ENCODE measurements around the gene MEDAG.
"Not testable (repeated sequence)": the region's sequence is repeated elsewhere in the genome, so short reads cannot be mapped to it uniquely, and the experiment has no call there.

Gene MEDAG

GRCh38 chr13:30910676-30911075 is 4.6 kb downstream of the MEDAG start:
- no peak for DNase-seq

GRCh38 chr13:30915691-30916541 is 9.8 kb downstream of the MEDAG start:
- no peak for DNase-seq

- DNase-seq = no peak
Observed at GRCh38 chr13:30916991-30917390, 10.9 kb downstream of the MEDAG start.

GRCh38 chr13:30918662-30919405 is 12.8 kb downstream of the MEDAG start:
- DNase-seq = no peak

- DNase-seq = no peak
Observed at GRCh38 chr13:30920162-30920909, 14.3 kb downstream of the MEDAG start.

- DNase-seq = no peak
Observed at GRCh38 chr13:30923418-30923817, 17.3 kb downstream of the MEDAG start.

- no peak for DNase-seq
Observed at GRCh38 chr13:30924721-30925120, 18.6 kb downstream of the MEDAG start.

GRCh38 chr13:30925429-30925828 is 19.4 kb downstream of the MEDAG start:
- DNase-seq = no peak

- no peak for DNase-seq
Observed at GRCh38 chr13:30926781-30927180, 20.7 kb downstream of the MEDAG start.

- not testable (repeated sequence) for DNase-seq
Observed at GRCh38 chr13:30927188-30927587, 21.1 kb downstream of the MEDAG start.

- DNase-seq = no peak
Observed at GRCh38 chr13:30927595-30927994, 21.5 kb downstream of the MEDAG start.

- DNase-seq = no peak
Observed at GRCh38 chr13:30928978-30929377, 22.9 kb downstream of the MEDAG start.

- DNase-seq = peak; percentile 52
Observed at GRCh38 chr13:30932481-30933353, 26.6 kb downstream of the MEDAG start, which contains the start of gene TEX26. TSS of gene TEX26 (plus strand) at chr13:30932656. CDS start at chr13:30932716, 60 bp downstream.

GRCh38 chr13:30933354-30933670 is 27.2 kb downstream of the MEDAG start:
- no peak for DNase-seq

- DNase-seq = no peak
Observed at GRCh38 chr13:30934381-30934780, 28.3 kb downstream of the MEDAG start.

- no peak for DNase-seq
Observed at GRCh38 chr13:30934803-30935202, 28.7 kb downstream of the MEDAG start.

- no peak for DNase-seq
Observed at GRCh38 chr13:30936971-30937370, 30.9 kb downstream of the MEDAG start.

- no peak for DNase-seq
Observed at GRCh38 chr13:30943881-30944280, 37.8 kb downstream of the MEDAG start.

GRCh38 chr13:30957258-30957943 is 51.3 kb downstream of the MEDAG start:
- DNase-seq = no peak

GRCh38 chr13:30959678-30960077 is 53.6 kb downstream of the MEDAG start:
- DNase-seq = no peak

- no peak for DNase-seq
Observed at GRCh38 chr13:30963791-30964190, 57.7 kb downstream of the MEDAG start.

GRCh38 chr13:30965380-30965779 is 59.3 kb downstream of the MEDAG start:
- no peak for DNase-seq
